ENCODE results near the gene MVB12B. TPM values are rescaled to one million over a fixed set of nuclear protein-coding genes. Genes with fewer than 3 reads are reported as not detected.

MVB12B gene
- total and polyA plus RNA-seq, 2 of the 8 experiments (the other 6 are each of a cell fraction or from before 2014, with no cell fraction given) = 2.6 to 5.0 TPM

GRCh38 chr9:126390923-126391322 lies 64.3 kb downstream of the MVB12B start:
- Histone ChIP-seq H2BK20ac (ENCODE audit: low read length) (no peak overlapping the region), H2BK12ac (ENCODE audit: low read depth, low read length) (no peak overlapping the region; the same call in 1 of the 2 replicates), H3K79me2 (ENCODE audit: control insufficient read depth in 1 of 2, insufficient read depth in 2 of 2, low read length in 2 of 2) (no peaks in the 10 kb centered on the region), H3K4me3 (ENCODE audit: extremely low read depth in 1 of 4, insufficient read depth in 2 of 4, low read depth in 3 of 4, low read length in 4 of 4) (no peak overlapping the region), H4K5ac (ENCODE audit: insufficient read length, low read depth, low read length) (no peak overlapping the region), H3K27ac (ENCODE audit: low read depth, low read length) (no peak overlapping the region), H3K14ac (ENCODE audit: insufficient read length) (no peak overlapping the region), H4K20me1 (replicated peaks in 1 of 2; ENCODE audit: control insufficient read depth in 1 of 2, insufficient read depth in 2 of 2, low read length in 2 of 2) (no peaks in the 10 kb centered on the region), H3K23ac (ENCODE audit: insufficient read length) (no peak overlapping the region), H4K91ac (replicated peaks; ENCODE audit: insufficient read length, low read length) (no peak overlapping the region), H2BK120ac (replicated peaks; ENCODE audit: low read depth, low read length) (no peak overlapping the region), H2AK5ac (ENCODE audit: low read depth, low read length) (no peak overlapping the region), H3K4me1 (replicated peaks in 1 of 4; ENCODE audit: control insufficient read depth in 3 of 4, insufficient read depth in 4 of 4, low read length in 3 of 4) (no peaks in the 10 kb centered on the region; a peak in 1 of 7 replicates), H3K9ac (replicated peaks in 1 of 4; ENCODE audit: extremely low read depth in 1 of 4, low read depth in 3 of 4, low read length in 3 of 4) (no peak overlapping the region), H3K23me2 (ENCODE audit: low read depth, low read length) (no peaks in the 10 kb centered on the region), H3K36me3 (ENCODE audit: control insufficient read depth in 2 of 4, insufficient read depth in 4 of 4, low read length in 3 of 4) (no peaks in the 10 kb centered on the region), H4K8ac (ENCODE audit: extremely low read depth, insufficient read depth, low read length) (no peak overlapping the region), H2AFZ (ENCODE audit: low read length) (no peak overlapping the region), H3K79me1 (ENCODE audit: low read depth, low read length) (no peaks in the 10 kb centered on the region), H3K4ac (replicated peaks; ENCODE audit: insufficient read length, low read depth, low read length) (no peak overlapping the region), H3K27me3 (replicated peaks in 1 of 4; ENCODE audit: control insufficient read depth in 3 of 4, extremely low read depth in 1 of 4, insufficient read depth in 3 of 4, low read length in 3 of 4) (no peaks in the 10 kb centered on the region), H3K56ac (replicated peaks; ENCODE audit: insufficient read length, low read depth, low read length) (no peak overlapping the region), H2BK5ac (ENCODE audit: low read depth, low read length) (no peak overlapping the region), H3K4me2 (ENCODE audit: insufficient read depth in 1 of 2, low read depth in 2 of 2, low read length in 2 of 2) (no peak overlapping the region), H3K9me3 (ENCODE audit: insufficient read depth in 2 of 2, low read depth in 1 of 2, low read length in 1 of 2) (no peaks in the 10 kb centered on the region), H3K18ac (ENCODE audit: extremely low read depth, low read length) (no peak overlapping the region), H2BK15ac (ENCODE audit: low read length) (no peak overlapping the region)
- DNase-seq (ENCODE audit: low read depth in 1 of 2, low spot score in 2 of 2) (no peak), FAIRE-seq (no peak)
- WGBS, 2 experiments (ENCODE audit: extremely low coverage in 1 of 2, insufficient coverage in 1 of 2, insufficient read length in 1 of 2, insufficient replicate concordance in 2 of 2, low coverage in 1 of 2, low lambda C conversion rate in 2 of 2, missing lambda C conversion rate in 1 of 2) = 90% methylated on average over 9 of the region's 9 CpGs; no CpG with 5 or more reads in 1 of the 2 experiments
- POLR2A ChIA-PET (ENCODE audit: partially characterized antibody) = no interaction called here
- CTCF ChIA-PET (ENCODE audit: partially characterized antibody) = interaction anchor here (0.6 to 1.7 kb wide), 5 partner anchors 89 to 237 kb away, joined by 3 to 5 read pairs (median 4); no protein-coding TSS in a partner anchor
- TF ChIP-seq, protein P1, sequence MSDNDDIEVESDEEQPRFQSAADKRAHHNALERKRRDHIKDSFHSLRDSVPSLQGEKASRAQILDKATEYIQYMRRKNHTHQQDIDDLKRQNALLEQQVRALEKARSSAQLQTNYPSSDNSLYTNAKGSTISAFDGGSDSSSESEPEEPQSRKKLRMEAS (IDR thresholded peaks at IDR 0.05) = no peak
- no peak for TF ChIP-seq FOSL1 (IDR thresholded peaks at IDR 0.05; ENCODE audit: insufficient read depth, low read depth, low read length)
- TF ChIP-seq BRCA1 (IDR thresholded peaks at IDR 0.05; ENCODE audit: low read depth, low read length) = no peak
- no peak for TF ChIP-seq TAF7 (optimal IDR thresholded peaks at IDR 0.05; ENCODE audit: borderline replicate concordance, low read depth, low read length)
- no peak for TF ChIP-seq TBP (IDR thresholded peaks at IDR 0.05; ENCODE audit: low read depth, low read length)
- no peak for TF ChIP-seq ASH2L (IDR thresholded peaks at IDR 0.05; ENCODE audit: low read length)
- no peak for TF ChIP-seq HDAC2 (IDR thresholded peaks at IDR 0.05; ENCODE audit: borderline replicate concordance in 1 of 2, low read depth in 2 of 2, low read length in 2 of 2)
- no peak for TF ChIP-seq GABPA (IDR thresholded peaks at IDR 0.05; ENCODE audit: borderline replicate concordance, insufficient read depth, low read length)
